GM21367 (cell line): ENCODE measurements around the gene MED9.

ENCODE experiments used
- ATAC-seq: cut with Tn5 transposase; IDR thresholded peaks from one replicate; pipeline ENCODE4 v1.9.1; 2021; ENCODE audit not compliant: unreplicated experiment

Gene MED9

DNA sequence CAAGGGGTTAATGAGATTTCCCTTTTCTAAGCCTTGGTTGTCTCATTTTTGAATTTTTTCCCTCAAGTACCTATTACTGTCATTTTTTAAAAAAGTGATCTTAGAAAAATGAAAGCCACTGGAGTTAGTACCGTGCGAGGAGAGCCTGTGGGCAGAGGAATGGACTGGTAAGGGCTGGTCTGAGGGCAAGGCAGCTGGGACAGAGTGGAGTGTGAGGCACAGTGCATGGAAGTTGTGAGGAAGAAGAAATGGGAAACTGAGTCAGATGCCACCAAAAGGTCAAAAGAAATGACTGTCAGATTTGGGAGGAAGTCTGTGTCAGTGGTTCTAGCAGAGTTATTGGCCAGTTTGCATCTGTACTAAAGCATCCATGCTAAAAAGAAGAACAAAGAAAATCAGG lies 11.2 kb downstream of the MED9 start:
- no peak for ATAC-seq

DNA sequence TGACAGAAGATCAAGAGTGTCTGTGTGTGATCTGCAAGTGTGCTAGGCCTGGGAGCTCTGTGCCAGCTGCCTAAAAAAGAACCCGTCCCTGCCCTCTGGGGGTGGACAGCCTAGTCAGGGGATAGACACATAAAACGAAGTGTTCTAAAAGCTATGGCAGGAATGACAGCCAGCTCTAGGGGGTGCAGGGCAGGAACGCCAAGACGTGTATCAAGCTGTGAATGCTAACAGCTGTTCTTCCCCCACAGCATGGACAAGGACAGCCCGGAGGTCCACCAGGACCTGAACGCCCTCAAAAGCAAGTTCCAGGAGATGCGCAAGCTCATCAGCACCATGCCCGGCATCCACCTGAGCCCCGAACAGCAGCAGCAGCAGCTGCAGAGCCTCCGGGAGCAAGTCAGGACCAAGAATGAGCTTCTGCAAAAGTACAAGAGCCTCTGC lies 14.3 kb downstream of the MED9 start:
- no peak for ATAC-seq

- ATAC-seq, result no peak
These were observed 14.8 kb downstream of the MED9 start for GRCh38 chr17:17491546-17491988.

GRCh38 chr17:17492085-17492484 lies 15.3 kb downstream of the MED9 start:
- ATAC-seq, result no peak

- ATAC-seq, result no peak
These were observed 15.8 kb downstream of the MED9 start for GRCh38 chr17:17492571-17492970.

- ATAC-seq, result no peak
These were observed 16.6 kb downstream of the MED9 start for GRCh38 chr17:17493249-17493985.

DNA sequence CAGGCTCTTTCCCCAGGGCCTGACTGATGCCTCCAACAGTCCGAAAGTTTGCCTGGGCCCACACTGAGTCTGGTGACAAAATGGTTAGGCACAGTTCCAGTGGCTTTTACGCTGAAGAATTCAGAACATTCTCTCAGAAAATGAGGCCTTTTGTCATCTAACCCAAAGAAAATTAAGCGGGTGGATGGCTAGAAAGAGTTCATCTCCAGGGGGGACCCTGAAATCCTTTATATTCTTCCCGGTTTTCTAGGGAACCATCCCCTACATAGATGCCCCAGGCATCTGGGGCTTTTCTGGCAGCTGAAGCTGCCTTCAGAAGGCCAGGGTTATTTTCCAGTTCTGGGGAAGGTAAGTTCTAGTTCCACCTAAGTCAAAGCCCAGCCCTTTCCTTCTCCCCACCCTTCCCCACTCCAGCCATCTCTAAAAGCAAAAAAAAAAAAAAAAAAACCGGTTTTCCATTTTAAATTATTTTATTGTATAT lies 17.2 kb downstream of the MED9 start:
- no peak for ATAC-seq

- ATAC-seq, result no peak
These were observed 17.7 kb downstream of the MED9 start for GRCh38 chr17:17494499-17494869.

DNA sequence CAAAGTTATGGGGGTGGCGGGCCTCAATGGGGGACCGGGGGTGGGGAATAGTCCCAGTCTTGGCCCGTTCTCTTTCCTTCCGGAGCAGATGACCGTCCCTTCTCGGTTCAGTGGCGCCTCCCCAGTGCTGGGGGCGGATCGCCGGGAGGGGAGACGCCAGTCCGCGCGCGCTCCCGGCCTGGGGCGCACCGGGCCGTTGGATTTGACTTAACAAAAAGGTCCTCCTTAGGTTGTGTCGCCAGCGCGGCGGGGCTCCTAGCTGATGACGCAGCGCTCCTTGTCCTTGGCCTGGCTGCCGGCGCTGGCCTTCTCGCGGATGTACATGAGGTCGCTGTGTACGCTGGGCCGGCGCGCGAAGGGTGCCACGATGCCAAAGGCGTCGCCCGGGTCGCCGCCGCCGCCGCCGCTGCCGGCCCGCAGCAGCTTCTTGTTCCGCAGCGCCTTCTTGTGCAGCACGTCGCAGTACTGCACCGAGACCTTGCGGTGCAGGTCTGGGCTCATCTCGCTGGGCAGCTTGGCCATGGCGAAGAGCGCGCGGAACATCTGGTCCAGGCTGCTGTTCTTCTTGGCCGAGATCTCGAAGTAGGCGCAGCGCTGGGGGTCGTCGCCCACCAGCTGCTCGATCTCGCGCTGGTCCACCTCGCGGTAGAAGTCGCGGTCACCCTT lies 18.2 kb downstream of the MED9 start:
- no peak for ATAC-seq

- no peak for ATAC-seq
These were observed 18.9 kb downstream of the MED9 start for GRCh38 chr17:17495536-17496188.

DNA sequence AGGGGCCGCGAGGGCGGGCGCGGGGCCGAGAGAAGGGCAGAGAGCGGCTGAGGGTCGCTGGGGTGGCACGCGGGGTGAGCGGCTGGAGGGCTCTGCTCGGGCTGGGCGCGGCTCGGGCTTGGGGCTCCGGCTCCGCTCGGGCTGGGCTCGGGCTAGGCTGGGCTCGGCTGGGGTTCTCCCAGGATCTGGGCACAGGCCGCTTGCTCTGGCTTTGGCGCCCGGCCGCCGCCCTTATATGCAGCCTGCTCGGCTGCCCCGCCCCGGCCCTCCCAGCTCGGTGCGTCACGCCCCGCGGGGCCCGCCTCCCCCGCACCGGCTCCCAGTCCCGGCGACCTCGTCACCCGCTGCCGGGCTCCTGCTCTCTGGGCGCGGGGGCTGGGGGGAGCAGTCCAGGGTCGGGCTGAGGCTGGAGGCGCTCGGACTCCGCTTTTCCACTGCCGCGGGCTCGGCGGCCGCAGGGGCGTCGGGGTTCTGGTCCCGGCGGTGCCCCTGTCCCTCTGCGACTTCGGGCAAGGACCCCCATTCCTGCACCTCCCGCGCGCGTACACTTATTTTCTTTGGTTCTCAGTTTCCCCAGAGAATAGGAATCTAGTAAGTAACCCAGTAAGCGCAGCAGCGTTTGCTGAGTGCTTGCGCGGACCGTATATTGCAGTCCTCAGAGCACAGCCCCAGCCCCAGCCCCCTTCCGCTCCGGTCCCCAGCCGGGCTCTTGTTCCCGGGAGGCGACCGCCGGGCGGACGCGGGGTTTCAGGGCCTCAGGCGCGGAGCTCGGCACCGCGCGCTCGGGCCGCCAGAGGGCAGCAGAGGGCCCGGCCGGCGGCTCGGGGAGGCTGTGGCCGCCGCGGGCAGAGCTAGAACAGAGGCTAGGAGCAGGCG lies 19.6 kb downstream of the MED9 start, which contains the start of gene RASD1:
Gene RASD1 (minus strand): TSS at position 207 of the 876 bp plus-strand sequence. CDS start 214 bp downstream, outside the sequence.
- ATAC-seq, result peak; percentile 54

DNA sequence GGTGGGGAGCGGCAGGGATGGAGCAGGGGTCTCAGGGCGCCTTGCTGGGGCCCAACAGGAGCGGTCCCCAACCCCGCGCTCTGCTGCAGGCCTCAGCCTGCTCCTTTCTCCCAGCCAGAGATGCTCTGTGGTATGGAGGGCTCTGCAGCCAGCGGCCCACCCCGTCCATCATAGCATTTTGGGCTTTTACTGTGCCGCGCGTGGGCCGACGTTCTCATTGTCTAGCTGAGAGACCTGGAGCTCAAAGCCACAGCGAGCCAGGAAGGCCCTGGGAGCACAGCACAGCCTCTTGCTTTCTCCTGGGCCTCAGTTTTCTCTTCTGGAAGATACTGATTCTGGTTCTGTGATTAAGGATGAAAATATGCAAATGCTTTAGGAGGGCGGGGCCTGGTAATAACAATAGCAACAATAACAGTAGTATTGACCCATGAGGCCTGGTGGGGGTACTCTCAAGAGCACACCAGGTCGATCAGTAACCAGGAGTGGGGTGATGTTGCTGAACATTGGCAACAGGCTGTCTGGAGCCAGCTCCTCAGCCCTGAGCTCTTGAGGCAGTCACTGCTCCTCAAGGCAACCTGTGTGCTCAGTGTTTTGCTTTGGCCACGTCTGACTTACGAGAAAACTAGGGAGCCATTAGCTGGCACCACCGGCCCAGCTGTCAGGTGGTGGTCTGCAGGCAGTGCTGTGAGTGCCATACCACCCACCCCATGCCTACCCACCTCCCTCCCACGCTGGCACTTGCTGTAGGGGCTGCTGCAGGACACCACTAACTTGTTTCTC lies 20.5 kb downstream of the MED9 start:
- no peak for ATAC-seq

GRCh38 chr17:17497845-17498520 lies 21.2 kb downstream of the MED9 start:
- ATAC-seq, result no peak

DNA sequence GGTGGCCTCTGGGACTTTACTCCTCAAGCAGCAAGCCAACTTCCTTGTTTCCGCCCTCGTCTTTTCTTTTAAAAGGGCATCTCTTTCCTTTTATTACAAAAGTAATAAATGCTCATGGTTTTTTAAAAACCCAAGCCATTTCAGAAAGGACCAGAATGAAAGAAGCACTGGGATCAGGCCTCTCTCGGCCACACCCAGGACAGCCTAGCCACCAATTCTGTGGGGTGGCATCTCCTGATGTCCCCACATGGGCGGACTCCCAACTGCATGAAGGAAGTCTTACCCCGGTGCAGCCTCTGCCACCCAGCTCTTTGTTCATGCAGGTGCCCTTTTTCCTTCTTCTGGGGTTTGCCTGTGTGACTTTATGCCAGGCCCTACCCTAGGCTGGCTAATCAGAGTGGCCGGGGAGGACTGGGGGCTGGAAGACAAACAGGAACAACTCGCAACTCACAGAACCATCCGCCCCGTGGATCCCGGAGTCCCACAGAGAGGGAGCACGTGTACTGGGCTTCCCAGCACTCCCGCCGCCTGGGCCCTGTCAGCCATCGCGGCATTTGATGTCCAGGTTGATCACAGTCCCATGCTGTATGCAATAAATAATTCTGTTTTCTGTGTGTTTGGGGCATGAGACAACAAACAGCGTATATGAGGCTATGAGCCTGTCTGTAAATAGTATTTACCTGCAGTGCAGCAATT lies 22.0 kb downstream of the MED9 start:
- no peak for ATAC-seq

DNA sequence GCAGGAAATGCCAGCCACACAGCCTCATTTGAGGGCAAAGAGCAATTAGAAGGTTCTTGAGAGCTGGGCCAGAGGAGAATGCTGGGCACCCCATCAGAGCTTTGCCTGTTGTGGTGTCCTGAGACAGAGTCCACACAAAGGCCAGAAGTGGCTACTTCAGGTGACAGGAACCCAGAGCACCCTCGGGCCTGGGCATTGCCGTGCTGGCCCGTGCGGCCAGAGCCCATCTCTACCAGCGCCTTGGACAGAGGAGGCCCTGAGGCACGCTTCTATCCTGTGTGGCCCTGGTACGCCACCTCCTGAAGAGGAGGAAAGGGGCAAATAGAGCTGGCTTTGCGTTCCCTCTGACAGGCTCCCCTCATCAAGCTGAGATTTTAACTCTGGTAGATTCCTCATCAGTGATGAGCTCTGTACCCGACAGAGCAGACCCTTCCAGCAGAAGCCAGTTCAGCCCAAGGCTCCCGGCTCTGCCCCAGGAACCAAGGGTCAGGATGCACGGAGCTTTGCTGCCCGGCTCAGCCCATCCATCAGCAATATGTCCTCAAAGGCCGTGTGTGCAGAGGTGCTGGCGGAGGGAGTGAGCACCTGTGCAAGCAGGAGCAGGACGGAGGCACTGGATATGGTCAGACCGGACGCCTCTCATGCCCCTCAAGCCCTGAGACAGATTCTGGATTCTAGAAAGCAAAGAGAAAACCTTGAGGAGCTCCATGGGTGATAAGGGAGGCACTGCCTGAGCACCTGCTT lies 22.8 kb downstream of the MED9 start:
- no peak for ATAC-seq

DNA sequence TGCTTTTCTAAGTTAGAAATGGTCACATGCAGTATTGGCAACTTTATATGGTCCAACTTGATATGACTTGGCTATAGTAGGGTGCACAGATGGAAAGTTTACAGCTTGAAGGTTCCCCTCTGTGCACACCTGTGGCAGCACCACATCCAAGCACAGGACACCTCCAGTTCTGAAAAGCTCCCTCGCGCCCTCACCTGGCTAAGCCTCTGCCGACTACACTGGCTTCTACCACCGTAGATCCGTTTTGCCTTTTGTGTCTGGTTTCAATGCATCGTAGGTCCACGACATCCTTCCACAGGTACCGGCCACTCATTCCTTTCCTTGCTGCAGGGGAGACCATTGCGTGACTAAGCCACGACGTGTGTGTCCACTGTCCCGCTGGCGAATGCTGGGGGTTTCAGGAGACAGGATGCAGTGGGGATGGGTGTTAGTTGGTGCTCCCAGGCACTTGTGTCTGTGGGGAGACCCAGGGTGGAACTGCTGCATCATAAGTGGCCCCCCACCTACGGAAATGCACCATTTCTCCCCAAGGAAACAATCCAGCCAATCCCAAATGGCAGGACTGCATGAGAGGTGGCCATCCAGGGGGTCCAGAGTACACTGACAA lies 24.3 kb downstream of the MED9 start:
- ATAC-seq, result no peak

GRCh38 chr17:17502741-17503565 lies 26.2 kb downstream of the MED9 start:
- ATAC-seq, result no peak
